BJ (cell line): ENCODE data around the gene C20orf96. TPM values are rescaled to one million over a fixed set of nuclear protein-coding genes. Genes with fewer than 3 reads are reported as not detected.
"Not testable (repeated sequence)": the region's sequence is repeated elsewhere in the genome, so short reads cannot be mapped to it uniquely, and the experiment has no call there.

Source experiments
- CTCF ChIA-PET: fragments of 350-600 bp; formaldehyde crosslinking; extraction: SDS; loops from one replicate; lab custom pipeline; 2021; ENCODE audit warnings: antibody characterized with exemption, inconsistent platforms; lab: Yijun Ruan, JAX
- POLR2A ChIA-PET: fragments of 300-600 bp; sonication (Branson Sonifier 250); formaldehyde crosslinking; extraction: SDS; loops from one replicate; lab custom pipeline; 2021; ENCODE audit warnings: antibody characterized with exemption; lab: Charles Lee
- DNase-seq: peaks from one replicate; pipeline ENCODE4 v3.0.0-alpha.2; 2011; ENCODE audit warnings: low read depth
- H3K27me3 ChIP-seq: 2 replicates; pipeline ENCODE4 v1.6.0; 2011; ENCODE audit warnings: low read length; ENCODE audit not compliant: control insufficient read depth, insufficient read depth
- H3K36me3 ChIP-seq: 2 replicates; pipeline ENCODE4 v1.5.1; 2011; ENCODE audit warnings: low read length; ENCODE audit not compliant: control insufficient read depth, insufficient read depth
- H3K4me3 ChIP-seq: 2 replicates; pipeline ENCODE4 v1.5.1; 2011; ENCODE audit warnings: low read depth, mild to moderate bottlenecking, control low read depth, low read length
- polyA minus RNA-seq: library from RNA; depleted of rRNA, polyadenylated mRNA; stranded (reverse); fragments of >200 nt; gene quantifications from 2 replicates; pipeline ENCODE4 v1.2.3, GENCODE V29; 2011; rRNA and poly(A)+ RNA removed
- polyA plus RNA-seq: library from polyadenylated mRNA; depleted of rRNA; stranded (reverse); fragments of >200 nt; gene quantifications from 2 replicates; pipeline ENCODE4 v1.2.3, GENCODE V29; 2011; rRNA removed
- TF ChIP-seq, protein P1 (sequence below): IDR thresholded peaks from 2 replicates; pipeline ENCODE4 v1.5.1; 2011; ENCODE audit warnings: low read depth, mild to moderate bottlenecking, control low read depth, inconsistent platforms, low read length, moderate library complexity; ENCODE audit not compliant: insufficient read depth

The C20orf96 gene, protein sequence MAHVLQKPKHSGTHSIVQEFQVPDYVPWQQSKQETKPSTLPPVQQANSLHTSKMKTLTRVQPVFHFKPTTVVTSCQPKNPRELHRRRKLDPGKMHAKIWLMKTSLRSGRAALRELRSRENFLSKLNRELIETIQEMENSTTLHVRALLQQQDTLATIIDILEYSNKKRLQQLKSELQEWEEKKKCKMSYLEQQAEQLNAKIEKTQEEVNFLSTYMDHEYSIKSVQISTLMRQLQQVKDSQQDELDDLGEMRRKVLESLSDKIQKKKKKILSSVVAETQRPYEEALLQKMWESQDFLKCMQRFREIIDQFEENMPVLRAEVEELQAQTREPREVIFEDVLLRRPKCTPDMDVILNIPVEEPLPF
- 4.8 and 5.5 TPM in 2 replicates for polyA plus RNA-seq
- 1.7 and 1.8 TPM in 2 replicates for polyA minus RNA-seq

DNA sequence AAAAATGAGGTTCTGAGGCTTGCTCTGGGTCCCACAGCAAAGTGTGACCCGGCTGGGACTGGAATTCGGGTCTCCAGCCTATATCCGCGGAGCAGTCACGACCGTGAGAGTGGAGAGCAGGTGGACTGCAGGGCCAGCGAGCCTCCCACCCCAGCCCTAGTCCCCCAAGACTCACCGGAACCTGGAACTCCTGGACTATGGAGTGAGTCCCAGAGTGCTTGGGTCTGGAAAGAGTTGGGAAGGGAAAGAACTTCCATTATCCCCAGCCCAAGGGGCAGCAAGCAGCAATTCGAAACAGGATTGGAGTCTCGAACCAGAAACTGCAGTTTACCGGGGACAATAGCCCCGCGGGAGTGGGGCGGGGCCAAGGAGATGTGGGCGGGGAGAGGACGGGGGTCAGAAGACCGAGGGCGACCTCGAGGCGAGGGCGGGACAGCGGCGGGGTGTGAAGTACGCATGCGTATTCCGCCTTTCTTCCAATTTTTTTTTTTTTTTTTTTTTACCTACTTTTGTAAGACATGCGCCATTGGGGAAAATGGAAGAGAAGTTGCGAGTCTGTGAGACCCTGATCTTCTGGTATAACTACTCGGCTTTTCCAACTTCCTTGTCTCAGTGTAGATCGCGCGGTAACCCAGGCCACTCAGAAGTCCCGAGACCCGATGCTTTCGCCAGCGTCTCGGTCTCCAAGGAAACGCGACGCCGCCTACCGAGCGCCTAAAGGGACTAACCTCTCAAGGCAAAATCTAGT, at the start of gene C20orf96:
TSS of gene C20orf96 (minus strand) at position 667 of the 748 bp plus-strand sequence. CDS start at position 527, 140 bp downstream.
- no peaks in the 10 kb centered on the region for H3K27me3 ChIP-seq
- DNase-seq = peak; percentile 68
- no peaks in the 10 kb centered on the region for H3K36me3 ChIP-seq
- ChIA-PET POLR2A (no interaction called here), CTCF (no interaction called here)
- H3K4me3 ChIP-seq = peak within 1 kb of the TSS; percentile 75
- TF ChIP-seq, protein P1, sequence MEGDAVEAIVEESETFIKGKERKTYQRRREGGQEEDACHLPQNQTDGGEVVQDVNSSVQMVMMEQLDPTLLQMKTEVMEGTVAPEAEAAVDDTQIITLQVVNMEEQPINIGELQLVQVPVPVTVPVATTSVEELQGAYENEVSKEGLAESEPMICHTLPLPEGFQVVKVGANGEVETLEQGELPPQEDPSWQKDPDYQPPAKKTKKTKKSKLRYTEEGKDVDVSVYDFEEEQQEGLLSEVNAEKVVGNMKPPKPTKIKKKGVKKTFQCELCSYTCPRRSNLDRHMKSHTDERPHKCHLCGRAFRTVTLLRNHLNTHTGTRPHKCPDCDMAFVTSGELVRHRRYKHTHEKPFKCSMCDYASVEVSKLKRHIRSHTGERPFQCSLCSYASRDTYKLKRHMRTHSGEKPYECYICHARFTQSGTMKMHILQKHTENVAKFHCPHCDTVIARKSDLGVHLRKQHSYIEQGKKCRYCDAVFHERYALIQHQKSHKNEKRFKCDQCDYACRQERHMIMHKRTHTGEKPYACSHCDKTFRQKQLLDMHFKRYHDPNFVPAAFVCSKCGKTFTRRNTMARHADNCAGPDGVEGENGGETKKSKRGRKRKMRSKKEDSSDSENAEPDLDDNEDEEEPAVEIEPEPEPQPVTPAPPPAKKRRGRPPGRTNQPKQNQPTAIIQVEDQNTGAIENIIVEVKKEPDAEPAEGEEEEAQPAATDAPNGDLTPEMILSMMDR = peak; percentile 74

DNA sequence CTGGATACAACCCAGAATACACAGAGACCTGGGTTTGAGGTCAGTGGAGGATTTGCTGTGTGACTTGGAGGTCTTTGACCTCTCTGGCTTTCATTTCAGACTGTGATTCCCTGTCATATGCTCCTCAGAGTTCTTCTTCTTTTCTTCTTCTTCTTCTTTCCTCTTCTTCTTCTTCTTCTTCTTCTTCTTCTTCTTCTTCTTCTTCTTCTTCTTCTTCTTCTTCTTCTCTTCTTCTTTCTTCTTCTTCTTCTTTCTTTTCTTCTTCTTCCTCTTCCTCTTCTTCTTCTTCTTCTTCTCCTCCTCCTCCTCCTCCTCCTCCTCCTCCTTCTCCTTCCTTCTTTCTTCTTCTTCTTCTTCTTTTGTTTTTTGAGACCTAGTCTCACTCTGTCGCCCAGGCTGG, 45.5 kb upstream of the C20orf96 start:
- H3K4me3 ChIP-seq, H3K36me3 ChIP-seq, DNase-seq, H3K27me3 ChIP-seq, POLR2A ChIA-PET: not testable (repeated sequence)
- CTCF ChIA-PET = interaction anchor here (1.6 kb wide), 1 partner anchor 70 kb away, joined by 5 read pairs; no protein-coding TSS in a partner anchor

DNA sequence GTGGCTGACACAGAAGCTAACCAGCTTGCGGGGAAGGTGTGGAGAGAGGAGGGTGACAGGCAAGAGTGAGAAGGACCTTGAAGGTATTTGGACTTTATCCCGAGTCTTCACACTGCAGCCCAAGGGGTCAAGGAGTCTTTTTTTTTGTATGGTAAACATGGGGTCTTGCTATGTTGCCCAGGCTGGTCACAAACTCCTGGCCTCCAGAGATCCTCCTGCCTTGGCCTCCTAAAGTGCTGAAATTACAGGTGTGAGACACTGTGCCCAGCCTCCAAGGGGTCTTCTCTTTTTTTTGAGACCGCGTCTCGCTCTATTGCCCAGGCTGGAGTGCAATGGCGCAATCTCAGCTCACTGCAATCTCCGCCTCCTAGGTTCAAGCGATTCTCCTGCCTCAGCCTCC, 44.0 kb upstream of the C20orf96 start:
- TF ChIP-seq, protein P1 = no peak
- H3K27me3 ChIP-seq = no peaks in the 10 kb centered on the region
- no peak for DNase-seq
- POLR2A ChIA-PET = no interaction called here
- no peak overlapping the region for H3K4me3 ChIP-seq
- 0 out of 2 replicates have a peak, but pooled peaks cover 2% of the 10 kb centered on the region for H3K36me3 ChIP-seq
- CTCF ChIA-PET = interaction anchor here (0.9 kb wide), 1 partner anchor 11 kb away, joined by 3 read pairs; no protein-coding TSS in a partner anchor

DNA sequence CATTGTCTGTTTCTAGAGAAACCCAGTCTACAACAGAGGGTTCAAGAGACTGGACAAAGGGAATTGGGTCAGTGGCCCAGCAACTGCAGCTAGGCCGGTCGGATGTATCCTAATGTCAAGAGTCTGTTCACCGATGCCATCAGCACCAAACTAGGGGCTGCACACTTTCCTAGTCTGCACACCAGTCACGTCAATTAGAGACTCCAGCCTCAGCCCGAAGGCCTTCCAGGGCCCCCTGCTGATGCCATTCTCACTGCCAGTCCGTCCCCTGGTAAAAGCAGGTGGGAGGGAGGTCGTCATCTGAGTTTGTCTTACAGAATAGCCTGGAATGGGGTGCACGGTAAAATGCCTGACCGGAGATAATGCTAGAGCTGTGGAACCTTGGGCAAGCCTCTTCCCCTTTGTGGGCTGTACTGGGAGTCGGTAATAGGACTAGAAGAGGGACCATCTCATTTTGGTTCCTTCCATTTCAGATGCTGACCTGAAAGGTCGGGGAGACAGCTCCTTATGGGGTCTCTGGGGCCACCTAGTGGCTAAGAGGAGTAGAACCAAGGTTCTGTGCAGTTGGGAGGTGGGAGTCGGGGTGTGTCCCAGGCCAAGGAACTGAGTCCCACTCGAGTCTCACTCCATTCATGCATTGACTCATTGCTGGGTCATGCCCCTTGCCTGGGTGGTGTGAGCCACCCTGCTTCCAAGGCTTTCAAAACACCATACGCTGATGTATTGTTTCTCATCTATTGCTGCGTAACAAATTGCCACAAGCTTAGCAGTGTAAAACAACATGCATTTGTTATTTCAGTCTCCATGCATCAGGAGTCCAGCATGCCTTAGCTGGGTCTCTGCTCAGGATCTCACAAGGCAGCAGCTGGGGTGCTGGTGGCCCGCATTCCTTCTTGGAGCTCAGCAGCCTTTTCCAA, 39.9 kb upstream of the C20orf96 start:
- POLR2A ChIA-PET = interaction anchor here (0.6 kb wide), 1 partner anchor 66 kb away, joined by 23 read pairs; no protein-coding TSS in a partner anchor
- TF ChIP-seq, protein P1 = peak; percentile 89
- H3K4me3 ChIP-seq = no peak overlapping the region
- CTCF ChIA-PET = interaction anchor here (0.7 to 3.5 kb wide), 34 partner anchors 10 to 214 kb away, joined by 3 to 25 read pairs (median 4); partner anchors contain the start of genes DEFB132, NRSN2 and ZCCHC3
- peaks cover 3% of the 10 kb centered on the region; the same call in 1 of the 2 replicates for H3K36me3 ChIP-seq
- H3K27me3 ChIP-seq = no peaks in the 10 kb centered on the region
- no peak for DNase-seq

DNA sequence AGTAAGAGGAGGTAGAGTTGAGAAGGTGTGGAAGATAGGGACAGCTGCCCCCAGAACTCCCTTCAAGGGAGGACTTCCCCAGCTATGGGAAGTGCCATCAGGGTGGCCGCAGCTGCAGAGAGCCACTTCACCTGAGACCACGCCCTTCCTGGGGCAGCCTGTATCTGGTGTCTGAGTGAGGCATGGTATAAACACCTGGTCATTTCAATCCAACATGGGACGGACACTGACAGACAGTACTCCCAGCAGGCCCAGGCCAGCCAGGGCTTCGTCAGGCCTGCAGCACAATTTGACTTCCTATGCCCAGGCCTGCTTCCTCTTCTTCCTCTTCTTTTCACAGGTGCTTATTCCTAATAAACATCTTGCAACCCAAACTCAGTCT, 39.3 kb upstream of the C20orf96 start:
- no peak for DNase-seq
- ChIA-PET POLR2A (no interaction called here), CTCF (interaction anchor here (0.7 to 3.5 kb wide), 19 partner anchors 10 to 215 kb away, joined by 3 to 25 read pairs (median 6); partner anchors contain the start of genes DEFB132 and NRSN2)

More for the DNA sequence above, 39.3 kb upstream of the C20orf96 start:
- Histone ChIP-seq H3K4me3 (no peak overlapping the region), H3K36me3 (peaks cover 3% of the 10 kb centered on the region; the same call in 1 of the 2 replicates), H3K27me3 (no peaks in the 10 kb centered on the region)
- TF ChIP-seq, protein P1 = no peak
